Body of pancreas (tissue), 4 donors: ENCODE measurements around the gene HAO1. TPM values are rescaled to one million over a fixed set of nuclear protein-coding genes. Genes with fewer than 3 reads are reported as not detected.
A peak's percentile ranks its signal among the peaks of the same experiment; 100 is the strongest.

ENCODE experiments used
- ATAC-seq: fragments of 150-250 bp; one replicate; pipeline ENCODE4 v1.9.1; 2016
- DNase-seq, 4 donors: peaks; one replicate each; pipeline ENCODE4 v3.0.0-alpha.2; 2019
- H3K27ac ChIP-seq, 4 donors: fragments of 200-600 bp; sonication (generic); 1 replicate in 3 of 4; 2 replicates in 1 of 4; pipeline versions ENCODE4 v1.5.1 to v1.6.1; 2016 to 2019; ENCODE audit warnings: mild to moderate bottlenecking in 1 of 4, mixed read lengths in 1 of 4, moderate library complexity in 1 of 4
- H3K27me3 ChIP-seq, 2 donors: fragments of 200-600 bp; sonication (generic); one replicate each; pipeline ENCODE4 v1.6.0; 2016; ENCODE audit warnings: mild to moderate bottlenecking in 1 of 2
- H3K36me3 ChIP-seq, 2 donors: fragments of 200-600 bp; sonication (generic); replicated peaks in 1 of 2; 2 replicates each; pipeline ENCODE4 v1.5.1; 2016; ENCODE audit warnings: low read depth in 2 of 2; ENCODE audit not compliant: insufficient read depth in 1 of 2
- H3K4me1 ChIP-seq: fragments of 200-600 bp; sonication (generic); one replicate; pipeline ENCODE4 v1.6.0; 2016
- H3K4me3 ChIP-seq, 2 donors: fragments of 200-600 bp; sonication (generic); 1 replicate in 1 of 2; 2 replicates in 1 of 2; pipeline ENCODE4 v1.5.1; 2016 to 2019
- H3K9me3 ChIP-seq, 3 donors: fragments of 200-600 bp; sonication (generic); 1 replicate in 2 of 3; 2 replicates in 1 of 3; pipeline ENCODE4 v1.5.1; 2016
- CTCF ChIP-seq, 7 experiments: fragments of 450-650 bp in 4 of 7; fragments of 200-600 bp in 3 of 7; sonication (generic) in 3 of 7; IDR thresholded peaks; one replicate each; pipeline ENCODE4 v1.5.1; 2016 to 2019; ENCODE audit warnings: antibody characterized with exemption in 7 of 7
- POLR2A ChIP-seq, 3 donors: fragments of 450-650 bp; IDR thresholded peaks; one replicate each; pipeline ENCODE4 v1.6.1; 2016; ENCODE audit warnings: antibody characterized with exemption in 3 of 3, mild to moderate bottlenecking in 2 of 3
- WGBS, 2 donors: methylation state at CpG; one replicate each; pipeline ENCODE4 v1.1.5; 2017; 5-methylcytosine and 5-hydroxymethylcytosine counted together
- intact Hi-C: fragments of 100-400 bp; cut with DNase I; formaldehyde crosslinking; loops from one replicate; pipeline ENCODE4 v1.15.1; 2023
- total RNA-seq, 2 donors: library from RNA; depleted of rRNA; stranded (reverse); fragments of >200 nt; gene quantifications; one replicate each; pipeline ENCODE4 v1.1.0, GENCODE V29; 2016

HAO1 gene
- total RNA-seq, 2 donors from 2014 or later = not detected

GRCh38 chr20:7882076-7882475 lies 58.2 kb downstream of the HAO1 start:
- no peak for ATAC-seq
- TF ChIP-seq POLR2A (IDR thresholded peaks at IDR 0.05) (no peak), CTCF (IDR thresholded peaks at IDR 0.05) (no peak)
- Histone ChIP-seq H3K4me3 (no peak overlapping the region), H3K27ac (no peak overlapping the region), H3K27me3 (no peaks in the 10 kb centered on the region), H3K9me3 (no peaks in the 10 kb centered on the region), H3K4me1 (no peaks in the 10 kb centered on the region), H3K36me3 (no peaks in the 10 kb centered on the region)
- DNase-seq = no peak
- intact Hi-C loops = no loop called here
- WGBS, 2 donors = 64 to 75% methylated on average over 4 of the region's 4 CpGs

- H3K4me3 ChIP-seq = no peak overlapping the region
- ATAC-seq (no peak), DNase-seq (no peak)
- H3K27ac ChIP-seq = no peak overlapping the region
- no peaks in the 10 kb centered on the region for H3K36me3 ChIP-seq
- WGBS, 2 donors = 61 to 73% methylated on average over 3 of the region's 3 CpGs
- TF ChIP-seq POLR2A (IDR thresholded peaks at IDR 0.05) (no peak), CTCF (IDR thresholded peaks at IDR 0.05) (no peak)
- no peaks in the 10 kb centered on the region for H3K27me3 ChIP-seq
- H3K9me3 ChIP-seq = no peaks in the 10 kb centered on the region
- intact Hi-C loops = no loop called here
- no peaks in the 10 kb centered on the region for H3K4me1 ChIP-seq
These were observed 58.7 kb downstream of the HAO1 start for GRCh38 chr20:7881551-7881950.

GRCh38 chr20:7879883-7880282 lies 60.4 kb downstream of the HAO1 start:
- ATAC-seq = no peak
- WGBS, 2 donors = 17% methylated on average over 5 of the region's 5 CpGs
- H3K9me3 ChIP-seq = no peaks in the 10 kb centered on the region

GRCh38 chr20:7868108-7868507 lies 72.2 kb downstream of the HAO1 start:
- ATAC-seq (no peak), DNase-seq (no peak)
- no peaks in the 10 kb centered on the region for H3K36me3 ChIP-seq
- TF ChIP-seq CTCF (IDR thresholded peaks at IDR 0.05) (no peak), POLR2A (IDR thresholded peaks at IDR 0.05) (no peak)
- no peaks in the 10 kb centered on the region for H3K4me1 ChIP-seq
- no peak overlapping the region for H3K4me3 ChIP-seq
- H3K27me3 ChIP-seq = no peaks in the 10 kb centered on the region
- intact Hi-C loops = loop anchor here (10.0 kb wide), 1 partner anchor 1043 kb away; no protein-coding TSS in a partner anchor
- WGBS, 2 donors = 55 to 70% methylated on average over 2 of the region's 2 CpGs
- H3K9me3 ChIP-seq = no peaks in the 10 kb centered on the region
- no peak overlapping the region for H3K27ac ChIP-seq

More at GRCh38 chr20:7879883-7880282, 60.4 kb downstream of the HAO1 start:
- TF ChIP-seq POLR2A (IDR thresholded peaks at IDR 0.05) = no peak
- no peak for TF ChIP-seq CTCF (IDR thresholded peaks at IDR 0.05)
- DNase-seq = no peak
- Histone ChIP-seq H3K27me3 (no peaks in the 10 kb centered on the region), H3K36me3 (no peaks in the 10 kb centered on the region), H3K4me1 (no peaks in the 10 kb centered on the region), H3K4me3 (no peak overlapping the region), H3K27ac (no peak overlapping the region)
- intact Hi-C loops = no loop called here

GRCh38 chr20:7866285-7866684 lies 74.0 kb downstream of the HAO1 start:
- WGBS, 2 donors = 16 to 17% methylated on average over 11 of the region's 11 CpGs
- Histone ChIP-seq H3K9me3 (no peaks in the 10 kb centered on the region), H3K4me1 (no peaks in the 10 kb centered on the region), H3K27me3 (no peaks in the 10 kb centered on the region), H3K27ac (no peak overlapping the region), H3K4me3 (no peak overlapping the region), H3K36me3 (no peaks in the 10 kb centered on the region)
- TF ChIP-seq POLR2A (IDR thresholded peaks at IDR 0.05) = no peak
- TF ChIP-seq CTCF (IDR thresholded peaks at IDR 0.05) = no peak
- peak in 3 of 4 donors; percentile 6 to 40 (median 19) for DNase-seq
- no peak for ATAC-seq
- intact Hi-C loops = loop anchor here (10.0 kb wide), 1 partner anchor 1041 kb away; no protein-coding TSS in a partner anchor
